ENCODE data around the gene IKZF2.

DNA sequence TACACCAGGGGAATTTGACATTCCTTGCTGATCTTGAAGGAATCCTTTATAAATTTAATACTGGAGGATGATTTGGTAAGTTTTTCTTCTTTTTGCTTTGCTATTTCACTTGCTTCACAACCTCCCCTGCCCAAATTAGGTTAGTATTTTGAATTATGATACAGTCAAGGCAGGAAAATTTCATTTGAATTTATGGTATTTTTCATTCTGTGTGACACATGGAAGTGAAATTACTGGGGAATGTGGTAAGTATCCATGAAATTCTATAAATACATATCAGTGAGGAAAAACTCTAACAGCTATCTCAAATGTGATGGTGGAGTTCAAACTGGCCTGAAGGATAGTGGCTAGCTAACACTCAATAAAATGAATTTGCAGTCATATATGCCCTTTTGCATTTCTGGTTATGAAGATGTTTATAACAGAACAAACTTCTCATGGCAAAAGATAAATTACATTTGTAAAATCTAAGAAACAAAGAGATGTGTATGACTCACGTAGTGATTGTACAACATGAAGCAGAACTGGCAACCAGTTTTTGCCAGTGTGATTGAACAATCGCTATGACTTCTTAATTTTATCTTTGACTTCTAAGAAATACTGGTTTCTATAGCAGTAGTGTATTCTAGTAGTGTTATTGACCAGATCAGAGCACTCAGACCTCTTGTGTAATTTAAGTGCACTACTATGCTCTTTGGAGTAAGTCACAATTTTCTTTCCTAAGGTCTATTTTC, 152.6 kb downstream of the IKZF2 start:
- TF ChIP-seq, protein P1, sequence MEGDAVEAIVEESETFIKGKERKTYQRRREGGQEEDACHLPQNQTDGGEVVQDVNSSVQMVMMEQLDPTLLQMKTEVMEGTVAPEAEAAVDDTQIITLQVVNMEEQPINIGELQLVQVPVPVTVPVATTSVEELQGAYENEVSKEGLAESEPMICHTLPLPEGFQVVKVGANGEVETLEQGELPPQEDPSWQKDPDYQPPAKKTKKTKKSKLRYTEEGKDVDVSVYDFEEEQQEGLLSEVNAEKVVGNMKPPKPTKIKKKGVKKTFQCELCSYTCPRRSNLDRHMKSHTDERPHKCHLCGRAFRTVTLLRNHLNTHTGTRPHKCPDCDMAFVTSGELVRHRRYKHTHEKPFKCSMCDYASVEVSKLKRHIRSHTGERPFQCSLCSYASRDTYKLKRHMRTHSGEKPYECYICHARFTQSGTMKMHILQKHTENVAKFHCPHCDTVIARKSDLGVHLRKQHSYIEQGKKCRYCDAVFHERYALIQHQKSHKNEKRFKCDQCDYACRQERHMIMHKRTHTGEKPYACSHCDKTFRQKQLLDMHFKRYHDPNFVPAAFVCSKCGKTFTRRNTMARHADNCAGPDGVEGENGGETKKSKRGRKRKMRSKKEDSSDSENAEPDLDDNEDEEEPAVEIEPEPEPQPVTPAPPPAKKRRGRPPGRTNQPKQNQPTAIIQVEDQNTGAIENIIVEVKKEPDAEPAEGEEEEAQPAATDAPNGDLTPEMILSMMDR (optimal IDR thresholded peaks at IDR 0.05 in 1 of 3, IDR thresholded peaks at IDR 0.05 in 1 of 3, conservative IDR thresholded peaks at IDR 0.05 in 1 of 3; ENCODE audit: extremely low read depth in 1 of 3, insufficient read depth in 2 of 3, low read length in 3 of 3), result no peak
- no peak for TF ChIP-seq EZH2 (IDR thresholded peaks at IDR 0.05; ENCODE audit: low read length)

All from keratinocyte (primary cell).